GM18508 (cell line): ENCODE data around the gene SEPTIN10.

Experiments used
- ATAC-seq: cut with Tn5 transposase; IDR thresholded peaks from one replicate; pipeline ENCODE4 v1.9.1; 2021; ENCODE audit warnings: moderate number of reproducible peaks; ENCODE audit not compliant: insufficient read depth, unreplicated experiment

SEPTIN10 gene

GRCh38 chr2:109507217-109507616 lies 106.5 kb downstream of the SEPTIN10 start:
- ATAC-seq = no peak

- no peak for ATAC-seq
Measured at GRCh38 chr2:109503191-109503590, 110.6 kb downstream of the SEPTIN10 start.

- ATAC-seq = no peak
Measured at GRCh38 chr2:109501461-109501860, 112.3 kb downstream of the SEPTIN10 start.

- ATAC-seq = no peak
Measured at GRCh38 chr2:109500910-109501309, 112.9 kb downstream of the SEPTIN10 start.

- no peak for ATAC-seq
Measured at GRCh38 chr2:109499566-109499965, 114.2 kb downstream of the SEPTIN10 start.

- no peak for ATAC-seq
Measured at GRCh38 chr2:109498906-109499305, 114.9 kb downstream of the SEPTIN10 start.

GRCh38 chr2:109497911-109498870 lies 115.6 kb downstream of the SEPTIN10 start:
- ATAC-seq = no peak

GRCh38 chr2:109497463-109497862 lies 116.3 kb downstream of the SEPTIN10 start:
- ATAC-seq = no peak

GRCh38 chr2:109494351-109494750 lies 119.4 kb downstream of the SEPTIN10 start:
- no peak for ATAC-seq

- ATAC-seq = no peak
Measured at GRCh38 chr2:109493176-109493935, 120.4 kb downstream of the SEPTIN10 start.
